IMR-90 (cell line): ENCODE data around the gene ERCC4. TPM values are rescaled to one million over a fixed set of nuclear protein-coding genes. Genes with fewer than 3 reads are reported as not detected.

Source experiments
- ATAC-seq: fragments of 200-7000 bp; cut with Tn5 transposase; 2 replicates; pipeline ENCODE4 v1.9.1; 2020; ENCODE audit warnings: low read depth, mild to moderate bottlenecking, moderate library complexity
- BruUV-seq: library from RNA; stranded (reverse); fragments of 400-500 nt; replicated peaks from 2 replicates; lab custom pipeline; 2021; lab: Mats Ljungman, UMichigan
- CTCF ChIA-PET: fragments of 300-600 bp; formaldehyde crosslinking; extraction: SDS; loops from one replicate; lab custom pipeline; 2021; ENCODE audit warnings: antibody characterized with exemption; lab: Yijun Ruan, JAX
- POLR2A ChIA-PET: fragments of 300-600 bp; sonication (Branson Sonifier 250); formaldehyde crosslinking; loops from one replicate; lab custom pipeline; 2022; ENCODE audit warnings: antibody characterized with exemption; ENCODE audit not compliant: unreplicated experiment; lab: Charles Lee
- DNase-seq: peaks from one replicate; pipeline ENCODE4 v3.0.0; 2013
- H2AFZ ChIP-seq: replicated peaks from 2 replicates; pipeline ENCODE3; 2013; ENCODE audit warnings: low read length, mild to moderate bottlenecking; ENCODE audit not compliant: poor library complexity
- H2AK5ac ChIP-seq: 2 replicates; pipeline ENCODE4 v1.6.1; 2013; ENCODE audit warnings: low read depth, low read length, inconsistent platforms
- H2AK9ac ChIP-seq: replicated peaks from 2 replicates; pipeline ENCODE3; 2013; ENCODE audit warnings: mild to moderate bottlenecking, low read depth, low read length, moderate library complexity; ENCODE audit not compliant: poor library complexity
- H2BK120ac ChIP-seq: 2 replicates; pipeline ENCODE4 v1.6.1; 2013; ENCODE audit warnings: low read depth, low read length, inconsistent platforms
- H2BK15ac ChIP-seq: 3 replicates; pipeline ENCODE4 v1.6.1; 2013; ENCODE audit warnings: low read depth, low read length, inconsistent platforms
- H2BK20ac ChIP-seq: 2 replicates; pipeline ENCODE4 v1.6.1; 2013; ENCODE audit warnings: low read depth, mild to moderate bottlenecking, inconsistent platforms, low read length, moderate library complexity
- H2BK5ac ChIP-seq: 2 replicates; pipeline ENCODE4 v1.6.1; 2013; ENCODE audit warnings: mild to moderate bottlenecking, low read depth, low read length, inconsistent platforms; ENCODE audit not compliant: poor library complexity, severe bottlenecking
- H3K14ac ChIP-seq: replicated peaks from 2 replicates; pipeline ENCODE4 v1.6.1; 2013; ENCODE audit warnings: low read depth, low read length, inconsistent platforms
- H3K18ac ChIP-seq: 2 replicates; pipeline ENCODE4 v1.6.1; 2013; ENCODE audit warnings: low read depth, low read length, control low read depth
- H3K23ac ChIP-seq: 2 replicates; pipeline ENCODE4 v1.6.1; 2013; ENCODE audit warnings: low read depth, low read length, inconsistent platforms
- H3K27ac ChIP-seq: 2 replicates; pipeline ENCODE4 v1.5.1; 2013; ENCODE audit warnings: mild to moderate bottlenecking, control low read depth, low read length; ENCODE audit not compliant: insufficient read depth
- H3K27me3 ChIP-seq: 2 replicates; pipeline ENCODE4 v1.6.1; 2013; ENCODE audit warnings: low read length; ENCODE audit not compliant: control insufficient read depth, insufficient read depth
- H3K36me3 ChIP-seq: 2 replicates; pipeline ENCODE4 v1.6.1; 2013; ENCODE audit warnings: low read length, mixed read lengths; ENCODE audit not compliant: control insufficient read depth, insufficient read depth
- H3K4ac ChIP-seq: 2 replicates; pipeline ENCODE4 v1.6.1; 2013; ENCODE audit warnings: low read depth, low read length, inconsistent platforms
- H3K4me1 ChIP-seq: 2 replicates; pipeline ENCODE4 v1.6.1; 2013; ENCODE audit warnings: low read length, mixed read lengths; ENCODE audit not compliant: control insufficient read depth, insufficient read depth
- H3K4me2 ChIP-seq: 2 replicates; pipeline ENCODE4 v1.6.1; 2013; ENCODE audit warnings: low read depth, mild to moderate bottlenecking, control low read depth, low read length, moderate library complexity
- H3K4me3 ChIP-seq: 2 replicates; pipeline ENCODE4 v1.5.1; 2013; ENCODE audit warnings: low read depth, mild to moderate bottlenecking, control low read depth, low read length, moderate library complexity; ENCODE audit not compliant: insufficient read depth
- H3K56ac ChIP-seq: 2 replicates; pipeline ENCODE4 v1.6.1; 2013; ENCODE audit warnings: low read length, inconsistent platforms; ENCODE audit not compliant: insufficient read depth; ENCODE audit errors: extremely low read depth
- H3K79me1 ChIP-seq, 2 experiments: 2 replicates each; pipeline ENCODE4 v1.6.1; 2013; ENCODE audit warnings: low read length in 2 of 2, inconsistent platforms in 1 of 2, low read depth in 1 of 2
- H3K9ac ChIP-seq: 2 replicates; pipeline ENCODE4 v1.6.1; 2013; ENCODE audit warnings: low read depth, low read length, control low read depth
- H3K9me1 ChIP-seq: 2 replicates; pipeline ENCODE4 v1.6.1; 2013; ENCODE audit warnings: low read length, inconsistent platforms; ENCODE audit not compliant: insufficient read depth
- H3K9me3 ChIP-seq: 2 replicates; pipeline ENCODE4 v1.6.1; 2013; ENCODE audit warnings: low read length; ENCODE audit not compliant: control insufficient read depth, insufficient read depth
- H4K20me1 ChIP-seq: 2 replicates; pipeline ENCODE4 v1.6.1; 2013; ENCODE audit warnings: low read length, inconsistent platforms; ENCODE audit not compliant: insufficient read depth
- H4K5ac ChIP-seq: 2 replicates; pipeline ENCODE4 v1.6.1; 2013; ENCODE audit warnings: mild to moderate bottlenecking, low read depth, low read length, control low read depth
- H4K8ac ChIP-seq, 2 experiments: 2 replicates each; pipeline ENCODE4 v1.6.1; 2013; ENCODE audit warnings: low read depth in 2 of 2, low read length in 2 of 2, control low read depth in 1 of 2, inconsistent platforms in 1 of 2
- H4K91ac ChIP-seq: 2 replicates; pipeline ENCODE4 v1.6.1; 2013; ENCODE audit warnings: low read depth, low read length, inconsistent platforms; ENCODE audit not compliant: insufficient read depth
- BHLHE40 ChIP-seq: fragments of 150-350 bp; IDR thresholded peaks from 2 replicates; pipeline ENCODE4 v1.6.1; 2016; ENCODE audit warnings: mild to moderate bottlenecking, low read depth, low read length
- FOS ChIP-seq: fragments of 150-350 bp; IDR thresholded peaks from 2 replicates; pipeline ENCODE4 v1.6.1; 2016; ENCODE audit warnings: low read depth, low read length
- MAZ ChIP-seq: IDR thresholded peaks from 2 replicates; pipeline ENCODE4 v1.6.1; 2012; ENCODE audit warnings: low read depth, mild to moderate bottlenecking, low read length, improper control_type of control experiment, moderate library complexity, borderline replicate concordance
- NFE2L2 ChIP-seq: fragments of 150-350 bp; IDR thresholded peaks from 2 replicates; pipeline ENCODE4 v1.6.1; 2016; ENCODE audit warnings: low read depth, mild to moderate bottlenecking, low read length
- SMC3 ChIP-seq: fragments of 150-350 bp; IDR thresholded peaks from 2 replicates; pipeline ENCODE4 v1.6.1; 2016; ENCODE audit warnings: low read depth, mild to moderate bottlenecking, antibody characterized with exemption, low read length, moderate library complexity
- WGBS, 2 experiments: methylation state at CpG; one replicate each; pipeline versions ENCODE4 v1.1.5 to v1.1.7; 2013; ENCODE audit warnings: missing lambda C conversion rate in 2 of 2; ENCODE audit not compliant: insufficient read length in 1 of 2; ENCODE audit errors: extremely low coverage in 2 of 2; 5-methylcytosine and 5-hydroxymethylcytosine counted together
- dilution Hi-C: fragments of 300-500 bp; cut with HindIII; formaldehyde crosslinking; loops from one replicate; pipeline ENCODE4 v1.14.3; 2018; ENCODE audit warnings: low sequenced_read_pairs; ENCODE audit not compliant: unreplicated experiment
- in situ Hi-C: fragments of 300-500 bp; cut with MboI; formaldehyde crosslinking; loops from 3 replicates; pipeline ENCODE4 v1.14.3; 2019; ENCODE audit warnings: low sequenced_read_pairs, inconsistent platforms, mixed read lengths
- intact Hi-C: fragments of 100-400 bp; cut with micrococcal nuclease; formaldehyde crosslinking; loops from 2 replicates; pipeline ENCODE4 v1.10.0; 2022
- polyA plus RNA-seq, 3 experiments: library from polyadenylated mRNA; depleted of rRNA; stranded (reverse); fragments of >200 nt; gene quantifications; 2 replicates each; pipeline ENCODE4 v1.2.3, GENCODE V29; 2012; ENCODE audit warnings: low replicate concordance in 1 of 3
- total RNA-seq: library from RNA; depleted of rRNA; stranded (reverse); fragments of >200 nt; gene quantifications from 2 replicates; pipeline ENCODE4 v1.2.3, GENCODE V29; 2012
- TF ChIP-seq, protein P1 (sequence below): fragments of 150-350 bp; IDR thresholded peaks from 2 replicates; pipeline ENCODE4 v1.6.1; 2017; ENCODE audit warnings: mild to moderate bottlenecking, antibody characterized with exemption, low read length, low read depth

Gene ERCC4
- total and polyA plus RNA-seq, 2 of the 4 experiments (the other 2 are of a cell fraction): 2.9 to 19.2 TPM

DNA sequence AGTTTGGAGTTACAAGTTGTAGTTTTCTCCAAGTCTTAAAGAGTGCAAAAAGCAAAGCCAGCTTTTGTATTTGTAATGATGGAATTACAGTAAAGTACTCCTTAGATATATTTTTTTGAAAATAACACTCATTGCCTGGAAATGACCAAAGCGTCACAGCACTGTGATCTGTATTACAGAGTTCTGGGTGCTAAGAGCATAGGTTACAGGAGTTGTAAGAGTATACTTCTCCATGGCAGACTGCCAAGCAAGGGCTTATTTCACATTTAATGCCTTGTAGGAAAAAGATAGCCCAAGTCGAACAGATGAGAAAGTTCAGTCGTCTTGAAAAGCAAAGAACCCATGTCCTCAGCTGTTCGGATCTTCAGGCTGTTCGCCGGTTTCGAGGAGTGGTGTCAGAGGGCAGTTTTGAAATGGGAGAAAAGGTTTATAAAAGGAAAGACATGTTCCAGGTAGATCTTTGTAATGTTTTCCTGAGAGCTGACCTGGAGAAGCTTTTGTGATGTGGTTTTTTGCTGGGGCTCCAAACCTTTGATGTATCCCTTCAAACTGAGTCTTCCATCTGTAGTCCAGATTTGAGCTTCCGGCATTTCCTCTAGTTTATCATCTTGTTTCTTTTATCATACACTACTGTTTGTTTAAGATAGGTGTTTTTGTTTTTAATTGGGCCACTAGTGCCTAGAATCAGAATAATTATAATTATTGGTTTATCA, 41.3 kb downstream of the ERCC4 start:
- Histone ChIP-seq H2BK20ac (no peak overlapping the region), H3K18ac (no peak overlapping the region), H2AK9ac (no peak overlapping the region), H3K9me1 (peaks cover 10% of the 10 kb centered on the region), H3K14ac (no peak overlapping the region), H2BK120ac (no peak overlapping the region), H3K4ac (no peak overlapping the region), H3K4me2 (no peak overlapping the region), H2AFZ (no peak overlapping the region), H4K8ac (no peak overlapping the region), H4K5ac (no peak overlapping the region), H3K27ac (no peak overlapping the region), H3K56ac (no peak overlapping the region), H4K20me1 (peaks cover 4% of the 10 kb centered on the region), H3K9me3 (no peaks in the 10 kb centered on the region), H3K9ac (no peak overlapping the region), H3K27me3 (peaks cover 1% of the 10 kb centered on the region; the same call in 1 of the 2 replicates), H3K36me3 (no peaks in the 10 kb centered on the region), H3K4me3 (no peak overlapping the region), H3K23ac (no peak overlapping the region), H4K91ac (no peak overlapping the region), H3K4me1 (peaks cover 5% of the 10 kb centered on the region), H2BK5ac (no peak overlapping the region), H2AK5ac (no peak overlapping the region), H2BK15ac (no peak overlapping the region), H3K79me1 (no peaks in the 10 kb centered on the region)
- ChIA-PET CTCF (interaction anchor here (0.7 kb wide), 1 partner anchor 17 kb away, joined by 3 read pairs; no protein-coding TSS in a partner anchor), POLR2A (interaction anchor here (0.5 kb wide), 1 partner anchor 38 kb away, joined by 3 read pairs; no protein-coding TSS in a partner anchor)
- 8% methylated on average over 2 of the region's 8 CpGs; no CpG with 5 or more reads in 1 of the 2 experiments for WGBS, 2 experiments
- dilution Hi-C loops: no loop called here
- BruUV-seq: no TSS peak
- no peak for TF ChIP-seq MAZ
- TF ChIP-seq NFE2L2: no peak
- TF ChIP-seq BHLHE40: no peak
- TF ChIP-seq, protein P1, sequence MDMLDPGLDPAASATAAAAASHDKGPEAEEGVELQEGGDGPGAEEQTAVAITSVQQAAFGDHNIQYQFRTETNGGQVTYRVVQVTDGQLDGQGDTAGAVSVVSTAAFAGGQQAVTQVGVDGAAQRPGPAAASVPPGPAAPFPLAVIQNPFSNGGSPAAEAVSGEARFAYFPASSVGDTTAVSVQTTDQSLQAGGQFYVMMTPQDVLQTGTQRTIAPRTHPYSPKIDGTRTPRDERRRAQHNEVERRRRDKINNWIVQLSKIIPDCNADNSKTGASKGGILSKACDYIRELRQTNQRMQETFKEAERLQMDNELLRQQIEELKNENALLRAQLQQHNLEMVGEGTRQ: no peak
- no peak for TF ChIP-seq SMC3
- no peak for TF ChIP-seq FOS
- intact Hi-C loops: no loop called here
- in situ Hi-C loops: no loop called here
- DNase-seq: peak; percentile 59
- ATAC-seq: no peak
